ENCODE results near the gene NUP133.

- TF ChIP-seq ZNF843 (tag by site-specific recombination; IDR thresholded peaks at IDR 0.05) = no peak
- no peak for TF ChIP-seq PBX3 (CRISPR knock-in tag; IDR thresholded peaks at IDR 0.05)
- TF ChIP-seq, protein P1, sequence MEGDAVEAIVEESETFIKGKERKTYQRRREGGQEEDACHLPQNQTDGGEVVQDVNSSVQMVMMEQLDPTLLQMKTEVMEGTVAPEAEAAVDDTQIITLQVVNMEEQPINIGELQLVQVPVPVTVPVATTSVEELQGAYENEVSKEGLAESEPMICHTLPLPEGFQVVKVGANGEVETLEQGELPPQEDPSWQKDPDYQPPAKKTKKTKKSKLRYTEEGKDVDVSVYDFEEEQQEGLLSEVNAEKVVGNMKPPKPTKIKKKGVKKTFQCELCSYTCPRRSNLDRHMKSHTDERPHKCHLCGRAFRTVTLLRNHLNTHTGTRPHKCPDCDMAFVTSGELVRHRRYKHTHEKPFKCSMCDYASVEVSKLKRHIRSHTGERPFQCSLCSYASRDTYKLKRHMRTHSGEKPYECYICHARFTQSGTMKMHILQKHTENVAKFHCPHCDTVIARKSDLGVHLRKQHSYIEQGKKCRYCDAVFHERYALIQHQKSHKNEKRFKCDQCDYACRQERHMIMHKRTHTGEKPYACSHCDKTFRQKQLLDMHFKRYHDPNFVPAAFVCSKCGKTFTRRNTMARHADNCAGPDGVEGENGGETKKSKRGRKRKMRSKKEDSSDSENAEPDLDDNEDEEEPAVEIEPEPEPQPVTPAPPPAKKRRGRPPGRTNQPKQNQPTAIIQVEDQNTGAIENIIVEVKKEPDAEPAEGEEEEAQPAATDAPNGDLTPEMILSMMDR (tag by site-specific recombination; IDR thresholded peaks at IDR 0.05) = no peak
- no peak for TF ChIP-seq ZNF146 (tag by site-specific recombination; IDR thresholded peaks at IDR 0.05)
- TF ChIP-seq, protein P2, sequence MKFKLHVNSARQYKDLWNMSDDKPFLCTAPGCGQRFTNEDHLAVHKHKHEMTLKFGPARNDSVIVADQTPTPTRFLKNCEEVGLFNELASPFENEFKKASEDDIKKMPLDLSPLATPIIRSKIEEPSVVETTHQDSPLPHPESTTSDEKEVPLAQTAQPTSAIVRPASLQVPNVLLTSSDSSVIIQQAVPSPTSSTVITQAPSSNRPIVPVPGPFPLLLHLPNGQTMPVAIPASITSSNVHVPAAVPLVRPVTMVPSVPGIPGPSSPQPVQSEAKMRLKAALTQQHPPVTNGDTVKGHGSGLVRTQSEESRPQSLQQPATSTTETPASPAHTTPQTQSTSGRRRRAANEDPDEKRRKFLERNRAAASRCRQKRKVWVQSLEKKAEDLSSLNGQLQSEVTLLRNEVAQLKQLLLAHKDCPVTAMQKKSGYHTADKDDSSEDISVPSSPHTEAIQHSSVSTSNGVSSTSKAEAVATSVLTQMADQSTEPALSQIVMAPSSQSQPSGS (tag by site-specific recombination; IDR thresholded peaks at IDR 0.05; ENCODE audit: low read depth) = no peak
- TF ChIP-seq PRDM1 (tag by site-specific recombination; IDR thresholded peaks at IDR 0.05) = no peak
- TF ChIP-seq, protein P3, sequence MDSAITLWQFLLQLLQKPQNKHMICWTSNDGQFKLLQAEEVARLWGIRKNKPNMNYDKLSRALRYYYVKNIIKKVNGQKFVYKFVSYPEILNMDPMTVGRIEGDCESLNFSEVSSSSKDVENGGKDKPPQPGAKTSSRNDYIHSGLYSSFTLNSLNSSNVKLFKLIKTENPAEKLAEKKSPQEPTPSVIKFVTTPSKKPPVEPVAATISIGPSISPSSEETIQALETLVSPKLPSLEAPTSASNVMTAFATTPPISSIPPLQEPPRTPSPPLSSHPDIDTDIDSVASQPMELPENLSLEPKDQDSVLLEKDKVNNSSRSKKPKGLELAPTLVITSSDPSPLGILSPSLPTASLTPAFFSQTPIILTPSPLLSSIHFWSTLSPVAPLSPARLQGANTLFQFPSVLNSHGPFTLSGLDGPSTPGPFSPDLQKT (IDR thresholded peaks at IDR 0.05; ENCODE audit: borderline replicate concordance, low read depth, low read length) = no peak
- no peak for TF ChIP-seq ZNF701 (tag by site-specific recombination; IDR thresholded peaks at IDR 0.05)
- no peak for TF ChIP-seq ZNF292 (tag by site-specific recombination; IDR thresholded peaks at IDR 0.05; ENCODE audit: borderline replicate concordance, low read depth)
- TF ChIP-seq ZNF560 (tag by site-specific recombination; IDR thresholded peaks at IDR 0.05; ENCODE audit: borderline replicate concordance) = no peak
Observed at GRCh38 chr1:229495782-229496181, 12.4 kb downstream of the NUP133 start.
